NK-92 (cell line): ENCODE measurements around the gene SEC24B.
"Not testable (repeated sequence)": the region's sequence is repeated elsewhere in the genome, so short reads cannot be mapped to it uniquely, and the experiment has no call there.

Experiments used
- DNase-seq: peaks from one replicate; lab custom pipeline; 2025; ENCODE audit not compliant: unreplicated experiment; lab: John Stamatoyannopoulos, UW

SEC24B gene

DNA sequence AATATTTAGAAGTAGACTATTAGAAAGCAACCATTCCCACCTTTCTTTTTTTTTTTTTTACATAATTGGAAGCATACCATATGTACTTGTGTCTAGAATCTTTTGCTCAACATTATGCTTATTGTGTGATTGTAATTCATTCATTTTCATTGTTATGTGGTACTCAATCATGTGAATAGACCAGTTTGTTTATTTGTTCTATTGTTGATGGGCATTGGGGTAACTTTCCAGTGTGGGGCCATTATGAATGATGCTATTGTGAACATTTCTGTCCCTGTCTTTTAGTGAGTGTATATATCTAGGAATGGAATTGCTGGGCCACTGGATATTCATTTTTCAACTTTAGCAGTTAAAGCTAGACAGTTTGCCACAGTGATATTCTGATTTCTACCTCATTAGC is 63.9 kb downstream of the SEC24B start:
- no peak for DNase-seq

DNA sequence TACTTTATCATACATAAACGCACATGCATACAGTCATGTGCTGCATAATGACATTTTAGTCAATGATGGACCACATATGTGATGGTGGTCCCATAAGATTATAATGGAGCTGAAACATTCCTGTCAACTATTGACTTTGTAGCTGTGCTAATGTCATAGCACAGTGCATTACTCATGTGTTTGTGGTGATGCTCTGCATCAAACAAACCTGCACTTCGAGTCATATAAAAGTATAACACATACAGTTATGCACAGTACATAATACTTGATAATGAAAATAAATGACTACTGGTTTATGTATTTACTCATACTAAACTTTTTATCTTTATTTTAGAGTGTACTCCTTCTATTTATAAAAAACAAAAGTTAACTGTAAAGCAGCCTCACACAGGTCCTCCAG is 65.9 kb downstream of the SEC24B start:
- DNase-seq = no peak

DNA sequence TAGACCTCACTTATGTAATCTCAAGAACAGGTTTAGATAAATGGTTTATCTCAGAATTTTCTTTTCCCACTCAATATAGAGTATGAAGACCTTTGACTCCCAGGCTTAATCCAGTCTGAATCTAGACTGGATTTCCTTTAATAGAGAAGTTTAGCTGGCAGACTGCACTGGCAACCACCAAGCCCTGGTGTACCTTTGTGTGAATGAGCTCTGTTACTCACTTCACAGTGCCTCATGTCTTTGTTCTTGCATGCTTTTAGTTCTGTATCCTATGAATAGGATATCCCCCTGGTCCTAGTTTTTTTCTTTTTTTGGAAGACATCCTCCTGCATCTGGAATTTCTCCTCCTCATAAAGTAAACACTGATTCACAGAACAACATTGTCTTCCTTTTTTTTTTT is 73.3 kb downstream of the SEC24B start:
- DNase-seq = no peak

DNA sequence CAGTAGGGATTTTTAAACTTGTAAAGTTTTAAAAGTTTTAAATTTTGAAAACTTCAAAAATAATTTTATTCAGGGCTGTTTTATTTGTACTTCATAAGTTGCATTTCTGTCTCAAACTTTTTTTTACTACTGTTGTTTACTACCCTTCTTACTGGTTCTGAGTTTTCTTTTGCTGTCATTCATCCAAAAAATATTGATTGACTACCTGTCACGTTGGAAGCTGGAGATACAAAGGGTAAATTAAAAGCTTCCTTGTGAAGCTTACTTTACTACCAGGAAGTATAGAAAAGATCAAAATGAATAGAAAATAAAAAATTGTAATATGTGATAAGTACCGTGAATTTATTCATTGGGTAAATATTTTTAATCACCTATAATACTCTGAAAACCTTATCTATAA is 77.1 kb downstream of the SEC24B start:
- no peak for DNase-seq

DNA sequence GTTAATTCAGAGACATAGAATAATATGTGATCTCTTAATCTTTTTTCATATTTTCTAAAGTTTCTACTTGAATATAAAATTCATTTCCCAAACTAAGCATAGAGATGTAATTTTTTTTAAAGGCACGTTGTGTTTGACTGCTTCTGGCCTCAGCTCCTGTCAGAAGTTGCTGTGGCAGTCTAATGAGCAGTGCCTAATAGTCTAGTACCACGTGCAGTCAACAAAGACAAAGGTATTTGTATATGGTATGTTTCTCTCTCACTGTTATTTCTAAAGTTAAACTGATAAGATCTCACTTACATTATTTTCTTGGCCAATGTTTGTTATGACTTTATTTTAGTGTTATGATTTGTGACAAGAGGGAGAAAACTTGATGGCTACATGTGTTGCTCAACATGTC is 77.8 kb downstream of the SEC24B start:
- no peak for DNase-seq

GRCh38 chr4:109513368-109513767 is 79.8 kb downstream of the SEC24B start:
- not testable (repeated sequence) for DNase-seq

DNA sequence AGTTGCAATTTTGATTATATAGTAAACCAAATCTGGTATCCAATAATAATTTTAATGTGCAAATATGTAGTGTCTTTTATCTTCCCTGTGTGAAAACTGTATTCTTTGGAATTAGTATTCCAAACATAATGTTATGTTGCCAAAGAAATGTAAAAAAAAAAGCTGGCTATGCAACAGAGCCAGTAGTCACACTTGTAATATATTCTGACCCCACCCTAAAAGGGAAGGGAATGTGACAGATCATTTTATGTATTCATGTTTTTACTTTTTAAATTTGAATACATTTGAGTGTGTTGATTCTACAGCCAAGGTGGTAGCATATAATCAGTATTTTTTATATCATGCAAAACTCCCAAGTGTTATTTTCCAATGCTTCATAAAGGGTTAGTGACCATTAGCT is 98.6 kb downstream of the SEC24B start:
- DNase-seq = no peak

DNA sequence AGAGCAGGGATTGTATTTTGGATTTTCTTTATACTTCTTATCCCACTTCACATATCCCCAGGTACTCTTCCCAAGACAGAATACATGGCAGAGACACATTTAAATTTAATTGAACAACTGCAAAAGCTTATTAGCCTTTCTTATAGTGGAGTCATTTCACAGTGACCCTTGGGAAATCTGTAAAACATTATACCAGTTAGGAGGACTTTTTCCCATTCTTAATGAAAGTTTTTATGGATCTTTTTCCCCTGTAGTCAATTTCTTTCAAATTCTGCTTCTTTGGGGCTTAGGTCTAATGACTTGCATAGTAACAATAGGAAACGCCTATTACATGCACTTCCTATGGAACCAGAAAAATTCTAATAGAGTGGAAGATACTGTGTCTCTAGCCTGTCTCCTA is 111.8 kb downstream of the SEC24B start:
- no peak for DNase-seq

DNA sequence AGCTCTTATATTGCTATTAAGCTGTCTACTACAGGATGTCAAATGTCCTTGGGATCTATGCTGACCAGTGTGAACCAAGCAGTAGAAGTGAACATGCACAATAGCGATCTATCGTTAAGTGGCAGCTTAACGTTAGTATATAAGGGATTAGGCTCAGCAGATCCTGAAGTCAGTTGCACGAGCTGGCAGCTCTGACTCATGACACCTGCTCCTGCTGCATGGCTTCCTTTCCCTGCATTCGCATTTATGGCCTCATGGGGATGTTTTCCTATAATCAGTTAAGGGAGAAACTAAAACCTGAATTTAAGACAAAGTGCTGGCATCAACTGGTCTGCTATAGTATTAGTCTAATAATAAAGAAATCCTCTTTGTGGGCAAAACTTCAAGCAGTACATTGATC is 113.8 kb downstream of the SEC24B start:
- DNase-seq = no peak

DNA sequence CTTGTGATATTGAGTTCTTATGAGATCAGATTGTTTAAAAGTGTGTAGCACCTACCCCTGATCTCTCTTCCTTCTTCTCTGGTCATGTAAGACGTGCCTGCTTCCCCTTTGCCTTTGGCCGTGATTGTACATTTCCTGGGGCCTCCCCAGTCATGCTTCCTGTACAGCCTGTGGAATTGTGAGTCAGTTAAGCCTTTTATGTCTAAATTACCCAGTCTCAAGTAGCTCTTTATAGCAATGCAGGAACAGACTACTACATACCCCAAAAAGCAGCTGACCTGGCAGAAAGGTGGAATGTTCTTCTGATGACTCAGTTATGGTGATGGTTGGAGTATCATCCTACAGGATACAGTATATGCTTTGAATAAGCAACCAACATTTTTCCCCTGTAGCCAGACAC is 115.0 kb downstream of the SEC24B start:
- no peak for DNase-seq

GRCh38 chr4:109552237-109552636 is 118.6 kb downstream of the SEC24B start:
- no peak for DNase-seq

- no peak for DNase-seq
Measured at GRCh38 chr4:109553130-109553529, 119.5 kb downstream of the SEC24B start.

GRCh38 chr4:109554971-109555370 is 121.4 kb downstream of the SEC24B start:
- no peak for DNase-seq

DNA sequence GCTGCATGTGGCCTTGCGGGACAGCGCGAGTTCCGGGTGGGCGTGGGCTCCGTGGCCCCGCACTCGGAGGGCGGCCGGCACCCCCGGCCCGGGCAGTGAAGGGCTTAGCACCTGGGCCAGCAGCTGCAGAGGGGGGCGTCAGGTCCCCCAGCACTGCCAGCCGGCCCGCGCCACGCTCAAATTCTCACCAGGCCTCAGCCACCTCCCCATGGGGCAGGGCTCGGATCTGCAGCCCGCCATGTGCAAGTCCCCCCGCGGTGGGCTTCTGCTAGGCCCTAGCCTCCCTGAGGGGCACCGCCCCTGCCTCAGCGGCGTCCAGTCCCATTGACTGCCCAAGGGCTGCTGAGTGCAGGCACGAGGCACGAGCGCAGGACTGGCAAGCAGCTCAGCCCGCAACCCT is 123.8 kb downstream of the SEC24B start:
- DNase-seq = no peak

DNA sequence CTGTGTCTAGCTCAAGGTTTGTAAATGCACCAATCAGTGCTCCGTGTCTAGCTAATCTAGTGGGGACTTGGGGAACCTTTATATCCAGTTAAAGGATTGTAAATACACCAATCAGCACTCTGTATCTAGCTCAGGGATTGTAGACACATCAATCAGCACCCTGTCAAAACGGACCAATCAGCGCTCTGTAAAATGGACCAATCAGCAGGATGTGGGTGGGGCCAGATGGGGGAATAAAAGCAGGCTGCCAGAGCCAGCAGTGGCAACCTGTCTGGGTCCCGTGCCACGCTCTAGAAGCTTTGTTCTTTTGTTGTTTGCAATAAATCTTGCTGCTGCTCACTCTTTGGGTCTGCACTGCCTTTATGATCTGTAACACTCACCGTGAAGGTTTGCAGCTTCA is 124.5 kb downstream of the SEC24B start:
- DNase-seq = not testable (repeated sequence)

DNA sequence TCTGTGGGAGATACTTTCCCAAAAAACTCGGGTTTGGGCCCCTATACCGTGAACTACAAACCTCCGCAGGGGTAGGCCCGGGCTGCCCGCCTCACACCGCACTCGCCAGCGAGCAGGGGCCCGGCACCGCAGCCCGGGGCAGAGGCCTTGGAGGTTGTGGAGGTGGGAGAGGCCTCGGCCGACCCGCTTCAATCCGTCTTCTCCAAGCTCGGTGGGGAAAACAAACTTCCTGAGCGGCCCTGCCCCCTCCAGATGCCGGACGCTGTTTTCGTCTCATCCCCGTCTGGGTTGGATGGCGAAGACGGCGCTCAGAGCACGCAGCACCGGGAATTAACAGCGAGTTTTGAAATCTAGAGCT is 126.0 kb downstream of the SEC24B start:
- no peak for DNase-seq

DNA sequence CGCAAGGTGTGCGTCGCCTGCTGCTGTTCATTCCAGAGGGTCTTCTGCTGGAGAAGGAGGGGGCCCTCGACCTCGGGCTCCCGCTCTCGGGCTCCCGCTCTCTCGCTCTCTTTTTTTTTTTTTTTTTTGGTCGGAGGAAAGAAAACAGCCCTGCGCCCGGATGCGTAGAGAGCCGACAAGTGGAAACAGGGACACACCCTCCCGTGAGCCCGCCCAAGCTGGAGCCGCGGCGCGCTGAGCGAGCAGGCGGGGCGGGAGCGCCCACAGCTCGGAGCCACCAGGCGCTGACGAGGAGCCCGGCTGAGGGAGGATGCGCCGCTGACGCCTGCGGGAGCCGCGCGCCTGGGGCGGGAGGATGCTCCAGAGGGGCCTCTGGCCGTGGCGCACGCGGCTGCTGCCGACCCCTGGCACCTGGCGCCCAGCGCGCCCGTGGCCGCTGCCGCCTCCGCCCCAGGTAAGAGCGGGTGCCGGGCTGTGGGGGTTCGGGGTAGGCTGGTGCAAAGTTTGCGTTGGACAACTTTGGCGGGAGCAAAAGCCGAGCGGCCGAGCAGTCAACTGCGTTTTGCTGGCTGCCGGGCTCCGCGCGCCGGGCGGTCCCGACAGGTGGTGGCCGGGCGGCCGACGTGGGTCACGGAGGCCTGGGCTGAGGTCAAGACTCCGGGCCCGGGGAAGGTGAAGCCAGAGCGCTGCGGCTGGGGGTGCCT is 126.5 kb downstream of the SEC24B start, which contains the start of gene MCUB:
MCUB (plus strand) TSS at position 264 of the 704 bp plus-strand sequence; CDS start at position 356, 92 bp downstream.
- peak; percentile 35 for DNase-seq

DNA sequence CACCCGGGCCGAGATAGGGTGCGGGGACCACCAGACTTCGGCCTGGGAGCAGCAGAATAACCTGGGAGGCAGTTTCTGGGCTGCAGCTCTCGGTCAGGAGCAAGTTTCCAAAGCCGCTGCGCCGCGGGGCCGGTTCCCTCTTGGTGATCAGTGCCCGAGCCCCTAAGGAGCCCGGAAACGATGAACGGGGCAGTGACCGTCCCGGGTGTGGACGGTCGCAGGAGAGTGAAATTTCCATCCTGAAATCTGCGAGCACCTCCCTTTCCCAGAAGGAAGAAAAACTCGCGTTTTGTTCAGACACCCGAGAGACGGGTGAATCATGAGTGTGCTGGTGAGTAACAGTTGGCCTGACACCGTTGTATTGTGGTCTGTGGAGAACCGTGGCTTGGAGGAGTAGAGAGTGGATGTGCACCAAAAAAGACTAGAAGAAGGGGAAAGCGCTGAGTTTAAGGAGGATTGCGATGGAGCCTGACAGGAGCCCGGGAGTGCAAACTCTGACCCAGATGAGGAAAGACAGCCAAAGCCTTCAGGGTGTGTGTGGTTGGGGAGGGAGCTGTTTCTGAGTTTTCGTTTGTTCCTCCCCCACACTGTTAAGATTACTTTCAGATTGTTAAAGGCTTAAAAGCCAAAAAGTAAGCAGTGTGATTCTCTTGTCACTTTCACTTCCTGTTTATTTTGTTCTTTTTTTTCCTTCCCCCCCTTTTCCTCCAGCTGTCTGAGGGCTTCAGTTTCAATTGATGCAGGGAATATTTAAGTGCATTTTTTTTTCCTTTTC is 127.3 kb downstream of the SEC24B start:
- DNase-seq = peak; percentile 11

- DNase-seq = no peak
Measured at GRCh38 chr4:109562457-109563239, 129.0 kb downstream of the SEC24B start.

DNA sequence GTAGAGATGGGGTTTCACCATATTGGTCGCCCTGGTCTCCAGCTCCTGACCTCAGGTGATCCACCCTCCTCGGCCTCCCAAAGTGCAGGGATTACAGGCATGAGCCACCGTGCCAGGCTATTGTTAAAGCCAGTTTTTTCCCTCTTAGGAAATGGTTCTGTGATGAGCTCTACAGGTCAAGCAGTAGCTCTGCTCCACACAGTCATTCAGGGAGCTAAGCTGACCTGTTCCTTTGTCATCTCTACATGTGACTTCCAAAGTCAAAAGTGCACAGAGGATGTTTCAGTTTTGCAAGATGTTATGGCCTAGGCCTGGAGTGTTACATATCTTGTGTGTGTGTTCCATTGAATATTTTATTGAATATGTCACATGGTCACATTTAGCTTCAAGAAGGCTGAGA is 137.9 kb downstream of the SEC24B start:
- no peak for DNase-seq

- DNase-seq = no peak
Measured at GRCh38 chr4:109572154-109572553, 138.5 kb downstream of the SEC24B start.

GRCh38 chr4:109574443-109574850 is 140.8 kb downstream of the SEC24B start:
- no peak for DNase-seq
